ENCODE data around the gene PRRC2B. TPM values are rescaled to one million over a fixed set of nuclear protein-coding genes. Genes with fewer than 3 reads are reported as not detected.

PRRC2B gene
- total RNA-seq, 1 donor, result 69.7 TPM

DNA sequence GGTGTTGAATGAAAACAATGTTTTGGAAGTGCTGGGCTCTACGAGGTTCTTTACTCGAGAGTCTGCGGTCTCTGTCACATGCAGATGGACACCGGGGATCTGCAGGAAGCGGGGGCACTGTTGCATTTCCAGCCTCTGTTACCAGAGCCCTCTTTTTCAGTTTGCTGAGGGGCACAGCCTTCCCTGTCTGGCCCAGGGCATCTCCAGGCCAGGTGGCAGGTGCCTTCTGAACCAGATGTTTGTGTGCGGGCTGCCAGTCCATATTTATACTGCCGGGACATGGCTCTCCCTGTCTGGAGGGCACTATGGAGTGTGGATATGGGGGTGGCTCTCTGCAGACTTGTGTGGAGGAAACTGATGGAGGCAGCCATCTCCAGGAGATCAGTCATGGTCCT is 90.2 kb downstream of the PRRC2B start:
- TF ChIP-seq, protein P1, sequence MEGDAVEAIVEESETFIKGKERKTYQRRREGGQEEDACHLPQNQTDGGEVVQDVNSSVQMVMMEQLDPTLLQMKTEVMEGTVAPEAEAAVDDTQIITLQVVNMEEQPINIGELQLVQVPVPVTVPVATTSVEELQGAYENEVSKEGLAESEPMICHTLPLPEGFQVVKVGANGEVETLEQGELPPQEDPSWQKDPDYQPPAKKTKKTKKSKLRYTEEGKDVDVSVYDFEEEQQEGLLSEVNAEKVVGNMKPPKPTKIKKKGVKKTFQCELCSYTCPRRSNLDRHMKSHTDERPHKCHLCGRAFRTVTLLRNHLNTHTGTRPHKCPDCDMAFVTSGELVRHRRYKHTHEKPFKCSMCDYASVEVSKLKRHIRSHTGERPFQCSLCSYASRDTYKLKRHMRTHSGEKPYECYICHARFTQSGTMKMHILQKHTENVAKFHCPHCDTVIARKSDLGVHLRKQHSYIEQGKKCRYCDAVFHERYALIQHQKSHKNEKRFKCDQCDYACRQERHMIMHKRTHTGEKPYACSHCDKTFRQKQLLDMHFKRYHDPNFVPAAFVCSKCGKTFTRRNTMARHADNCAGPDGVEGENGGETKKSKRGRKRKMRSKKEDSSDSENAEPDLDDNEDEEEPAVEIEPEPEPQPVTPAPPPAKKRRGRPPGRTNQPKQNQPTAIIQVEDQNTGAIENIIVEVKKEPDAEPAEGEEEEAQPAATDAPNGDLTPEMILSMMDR (IDR thresholded peaks at IDR 0.05; ENCODE audit: insufficient read depth, low read length), result no peak
- DNase-seq (ENCODE audit: low read depth), result no peak

DNA sequence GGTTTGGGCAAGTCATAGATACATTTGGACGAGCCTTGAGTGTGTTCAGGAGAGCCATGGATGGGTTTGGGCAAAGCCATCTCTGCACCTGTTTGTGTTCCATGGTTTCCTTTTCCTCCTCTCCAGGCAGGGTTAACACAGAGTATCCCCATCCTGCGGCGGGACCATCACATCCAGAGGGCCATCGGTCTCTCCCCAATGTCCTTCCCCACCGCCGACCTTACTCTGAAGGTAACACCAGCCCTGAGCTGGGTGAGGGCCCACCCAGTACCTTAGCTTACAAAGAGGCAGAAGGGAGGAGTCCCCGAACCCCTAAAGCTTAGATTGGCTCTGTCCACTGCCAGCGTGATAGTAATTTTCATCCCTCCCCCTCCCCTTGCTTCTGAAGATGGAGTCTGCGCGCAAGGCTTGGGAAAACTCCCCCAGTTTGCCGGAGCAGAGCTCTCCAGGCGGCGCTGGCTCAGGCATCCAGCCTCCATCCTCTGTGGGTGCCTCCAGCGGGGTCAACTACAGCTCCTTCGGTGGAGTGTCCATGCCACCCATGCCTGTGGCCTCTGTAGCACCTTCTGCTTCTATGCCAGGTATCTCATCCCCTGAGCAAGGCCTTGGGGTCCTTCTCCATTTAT is 90.8 kb downstream of the PRRC2B start:
- H3K4me3 ChIP-seq (ENCODE audit: low read depth, low read length), result no peak overlapping the region
- DNase-seq (ENCODE audit: low read depth), result no peak
- TF ChIP-seq, protein P1 (IDR thresholded peaks at IDR 0.05; ENCODE audit: insufficient read depth, low read length), result no peak

More for the DNA sequence above, 90.2 kb downstream of the PRRC2B start:
- no peak overlapping the region for H3K4me3 ChIP-seq (ENCODE audit: low read depth, low read length)

DNA sequence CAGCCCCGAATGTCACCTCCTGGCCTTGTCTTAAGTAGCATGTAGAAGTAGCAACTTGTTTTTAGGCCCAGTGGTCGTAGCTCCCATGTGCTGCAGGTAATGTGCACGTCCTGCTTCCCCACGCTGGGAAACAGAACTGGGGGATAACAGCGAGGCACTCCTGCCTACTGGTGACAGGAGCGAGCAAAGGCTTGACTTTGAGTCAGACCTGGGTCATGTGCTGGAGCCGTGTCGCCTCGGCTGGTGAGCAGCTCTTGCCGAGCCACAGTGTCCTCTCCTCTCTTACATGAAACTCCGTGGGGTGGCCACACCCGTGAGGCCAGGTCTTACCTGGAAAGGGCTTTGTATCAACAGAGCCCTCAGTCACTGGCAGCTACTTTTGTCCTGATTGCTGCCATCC is 91.3 kb downstream of the PRRC2B start:
- TF ChIP-seq, protein P1 (IDR thresholded peaks at IDR 0.05; ENCODE audit: insufficient read depth, low read length), result no peak
- H3K4me3 ChIP-seq (ENCODE audit: low read depth, low read length), result no peak overlapping the region
- no peak for DNase-seq (ENCODE audit: low read depth)

DNA sequence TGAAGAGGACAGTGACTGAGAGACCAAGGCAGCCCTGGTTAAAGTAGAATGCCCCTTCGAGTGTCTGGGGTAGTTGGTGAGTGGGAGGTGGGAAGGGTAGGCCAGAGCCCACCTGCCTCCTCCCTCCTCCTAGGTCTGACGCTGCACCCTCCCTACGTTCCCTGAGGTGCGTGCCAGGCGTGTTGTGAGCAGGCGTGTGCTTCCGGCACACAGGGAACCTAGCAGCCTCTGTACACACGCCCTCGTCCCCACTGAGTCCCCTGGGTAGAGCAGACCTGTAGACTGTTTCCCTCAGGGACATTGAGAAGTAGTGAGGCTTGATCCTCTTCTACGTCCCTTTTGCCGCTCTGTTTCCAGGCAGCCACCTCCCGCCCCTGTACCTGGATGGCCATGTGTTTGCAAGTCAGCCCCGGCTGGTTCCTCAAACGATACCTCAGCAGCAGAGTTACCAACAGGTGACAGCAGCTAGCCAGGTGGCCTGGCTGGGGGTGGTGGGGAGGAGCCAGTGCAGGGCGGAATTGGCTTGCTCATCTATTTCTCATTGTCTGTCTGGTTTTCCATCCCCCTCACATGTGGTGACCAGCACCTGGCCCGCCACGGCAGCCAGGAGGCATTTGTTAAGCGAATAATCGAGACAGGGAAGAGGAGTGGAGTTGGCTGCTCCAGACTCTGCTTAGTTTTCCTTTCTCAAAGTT is 92.0 kb downstream of the PRRC2B start:
- no peak overlapping the region for H3K4me3 ChIP-seq (ENCODE audit: low read depth, low read length)
- no peak for DNase-seq (ENCODE audit: low read depth)
- TF ChIP-seq, protein P1 (IDR thresholded peaks at IDR 0.05; ENCODE audit: insufficient read depth, low read length), result no peak

DNA sequence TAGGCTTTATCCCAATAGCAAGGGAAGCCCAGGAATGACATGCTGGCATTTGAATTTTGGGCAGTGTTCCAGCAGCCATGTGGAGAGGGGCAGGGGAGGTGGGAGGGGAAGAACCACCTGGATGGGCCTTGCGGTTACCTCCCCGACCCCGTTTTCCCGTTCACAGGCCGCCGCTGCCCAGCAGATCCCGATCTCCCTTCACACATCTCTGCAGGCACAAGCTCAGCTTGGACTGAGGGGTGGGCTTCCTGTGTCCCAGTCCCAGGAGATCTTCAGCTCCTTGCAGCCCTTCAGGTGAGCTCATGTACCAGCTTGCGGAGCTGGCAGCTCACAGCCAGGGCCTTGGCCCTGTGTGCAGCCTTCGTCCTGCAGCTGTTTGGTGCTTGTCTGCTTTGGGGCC is 93.1 kb downstream of the PRRC2B start:
- TF ChIP-seq, protein P1 (IDR thresholded peaks at IDR 0.05; ENCODE audit: insufficient read depth, low read length), result no peak
- H3K4me3 ChIP-seq (ENCODE audit: low read depth, low read length), result no peak overlapping the region
- DNase-seq (ENCODE audit: low read depth), result no peak

DNA sequence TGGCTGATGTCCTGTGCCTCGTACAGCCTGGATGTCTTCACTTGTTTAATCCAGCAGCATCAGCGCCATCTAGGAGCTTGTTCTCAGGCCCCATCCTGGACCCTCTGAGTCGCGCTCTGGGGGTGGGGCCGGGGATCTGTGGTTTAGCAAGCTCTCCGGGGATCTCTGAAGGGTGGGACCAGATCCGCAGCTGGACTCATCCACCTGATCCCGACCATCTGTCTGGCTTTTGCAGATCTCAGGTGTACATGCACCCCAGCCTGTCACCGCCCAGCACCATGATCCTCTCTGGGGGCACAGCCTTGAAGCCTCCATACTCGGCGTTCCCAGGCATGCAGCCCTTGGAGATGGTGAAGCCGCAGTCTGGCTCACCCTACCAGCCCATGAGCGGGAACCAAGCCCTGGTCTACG is 93.7 kb downstream of the PRRC2B start:
- TF ChIP-seq, protein P1 (IDR thresholded peaks at IDR 0.05; ENCODE audit: insufficient read depth, low read length), result no peak
- H3K4me3 ChIP-seq (ENCODE audit: low read depth, low read length), result no peak overlapping the region
- DNase-seq (ENCODE audit: low read depth), result no peak
